Erythroblast (primary cell): ENCODE data around the gene N4BP3.

Experiments
- GATA1 ChIP-seq: IDR thresholded peaks from 2 replicates; pipeline ENCODE4 v1.6.1; 2011; ENCODE audit warnings: low read depth, mild to moderate bottlenecking, control low read depth, low read length, moderate library complexity
- POLR2A ChIP-seq: IDR thresholded peaks from 2 replicates; pipeline ENCODE4 v1.6.1; 2011; ENCODE audit warnings: mild to moderate bottlenecking, low read length

DNA sequence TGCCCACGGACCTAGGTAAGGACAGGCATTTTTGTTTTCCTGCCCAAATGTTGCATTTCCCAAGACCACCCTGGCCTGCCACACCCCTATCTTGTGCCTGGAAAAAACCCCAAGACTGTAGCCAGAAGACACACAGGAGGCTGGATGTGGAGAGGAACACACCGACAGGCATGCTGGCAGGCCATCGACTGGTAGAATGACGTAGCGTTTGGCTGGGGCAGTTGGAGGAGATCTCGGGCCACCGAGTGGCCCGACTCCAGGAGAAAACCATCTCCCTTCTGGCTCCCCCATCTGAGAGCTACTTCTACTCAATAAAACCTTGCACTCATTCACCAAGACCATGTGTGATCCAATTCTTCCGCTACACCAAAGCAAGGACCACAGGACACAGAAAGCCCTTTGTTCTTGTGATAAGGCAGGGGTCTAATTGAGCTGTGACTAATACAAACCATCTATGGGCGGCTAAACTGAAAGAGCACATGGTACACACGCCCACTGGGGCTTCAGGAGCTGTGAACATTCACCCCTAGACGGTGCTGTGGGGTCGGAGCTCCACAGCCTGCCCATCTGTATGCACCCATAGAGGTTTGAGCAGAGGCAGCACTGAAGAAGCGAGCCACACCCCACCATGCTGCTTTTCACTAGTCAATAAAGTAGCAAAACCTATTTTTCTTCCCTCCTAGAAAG lies 38.9 kb upstream of the N4BP3 start:
- TF ChIP-seq POLR2A = no peak
- no peak for TF ChIP-seq GATA1
